ENCODE data around the gene NACC2.

The NACC2 gene

DNA sequence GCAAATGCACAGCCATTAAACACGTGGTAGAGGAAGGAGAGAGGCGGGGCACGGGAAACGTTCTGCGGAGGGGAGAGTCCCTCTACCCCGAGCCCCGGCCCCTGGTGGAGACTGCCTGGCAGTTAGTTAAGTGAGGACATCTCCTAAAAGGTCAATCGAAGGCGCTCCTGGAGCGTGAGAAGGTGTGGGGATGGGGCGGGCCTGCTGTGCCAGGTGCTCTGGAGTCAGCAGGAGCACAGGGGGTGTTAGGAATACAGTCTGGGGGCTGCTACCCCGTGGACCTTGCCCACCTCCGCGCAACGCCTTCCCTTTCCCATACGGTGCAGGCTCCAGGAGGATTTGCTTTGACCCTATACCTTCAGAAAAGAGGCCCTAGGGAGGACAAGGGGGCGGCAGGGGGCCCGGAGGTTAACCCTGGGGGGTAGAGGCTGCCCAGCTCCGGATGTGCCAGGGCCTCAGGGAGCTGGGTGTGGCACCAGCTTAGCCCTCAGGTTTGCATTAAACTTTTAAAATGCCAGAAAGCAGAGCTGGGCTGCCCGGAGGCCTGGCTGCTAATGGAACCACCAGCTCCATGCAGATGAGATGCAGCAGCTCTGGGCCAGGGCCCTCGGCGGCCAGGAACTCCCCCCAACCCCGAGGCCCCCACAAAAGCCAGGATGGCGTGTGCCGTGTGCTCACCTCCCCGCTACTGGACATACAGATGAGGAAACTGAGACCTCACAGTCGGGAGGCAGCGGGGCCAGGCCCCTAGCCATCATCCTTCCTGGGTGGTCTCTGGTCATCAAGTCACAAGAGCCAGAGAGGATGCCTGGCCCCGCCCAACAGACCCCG, 39.2 kb downstream of the NACC2 start:
- no peak for DNase-seq (ENCODE audit: extremely low read depth, low read depth)
- TF ChIP-seq, protein P1, sequence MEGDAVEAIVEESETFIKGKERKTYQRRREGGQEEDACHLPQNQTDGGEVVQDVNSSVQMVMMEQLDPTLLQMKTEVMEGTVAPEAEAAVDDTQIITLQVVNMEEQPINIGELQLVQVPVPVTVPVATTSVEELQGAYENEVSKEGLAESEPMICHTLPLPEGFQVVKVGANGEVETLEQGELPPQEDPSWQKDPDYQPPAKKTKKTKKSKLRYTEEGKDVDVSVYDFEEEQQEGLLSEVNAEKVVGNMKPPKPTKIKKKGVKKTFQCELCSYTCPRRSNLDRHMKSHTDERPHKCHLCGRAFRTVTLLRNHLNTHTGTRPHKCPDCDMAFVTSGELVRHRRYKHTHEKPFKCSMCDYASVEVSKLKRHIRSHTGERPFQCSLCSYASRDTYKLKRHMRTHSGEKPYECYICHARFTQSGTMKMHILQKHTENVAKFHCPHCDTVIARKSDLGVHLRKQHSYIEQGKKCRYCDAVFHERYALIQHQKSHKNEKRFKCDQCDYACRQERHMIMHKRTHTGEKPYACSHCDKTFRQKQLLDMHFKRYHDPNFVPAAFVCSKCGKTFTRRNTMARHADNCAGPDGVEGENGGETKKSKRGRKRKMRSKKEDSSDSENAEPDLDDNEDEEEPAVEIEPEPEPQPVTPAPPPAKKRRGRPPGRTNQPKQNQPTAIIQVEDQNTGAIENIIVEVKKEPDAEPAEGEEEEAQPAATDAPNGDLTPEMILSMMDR (IDR thresholded peaks at IDR 0.05; ENCODE audit: low read depth, low read length, missing control alignments) = no peak
- no peak overlapping the region for H3K4me3 ChIP-seq (replicated peaks; ENCODE audit: low read depth, low read length)

DNA sequence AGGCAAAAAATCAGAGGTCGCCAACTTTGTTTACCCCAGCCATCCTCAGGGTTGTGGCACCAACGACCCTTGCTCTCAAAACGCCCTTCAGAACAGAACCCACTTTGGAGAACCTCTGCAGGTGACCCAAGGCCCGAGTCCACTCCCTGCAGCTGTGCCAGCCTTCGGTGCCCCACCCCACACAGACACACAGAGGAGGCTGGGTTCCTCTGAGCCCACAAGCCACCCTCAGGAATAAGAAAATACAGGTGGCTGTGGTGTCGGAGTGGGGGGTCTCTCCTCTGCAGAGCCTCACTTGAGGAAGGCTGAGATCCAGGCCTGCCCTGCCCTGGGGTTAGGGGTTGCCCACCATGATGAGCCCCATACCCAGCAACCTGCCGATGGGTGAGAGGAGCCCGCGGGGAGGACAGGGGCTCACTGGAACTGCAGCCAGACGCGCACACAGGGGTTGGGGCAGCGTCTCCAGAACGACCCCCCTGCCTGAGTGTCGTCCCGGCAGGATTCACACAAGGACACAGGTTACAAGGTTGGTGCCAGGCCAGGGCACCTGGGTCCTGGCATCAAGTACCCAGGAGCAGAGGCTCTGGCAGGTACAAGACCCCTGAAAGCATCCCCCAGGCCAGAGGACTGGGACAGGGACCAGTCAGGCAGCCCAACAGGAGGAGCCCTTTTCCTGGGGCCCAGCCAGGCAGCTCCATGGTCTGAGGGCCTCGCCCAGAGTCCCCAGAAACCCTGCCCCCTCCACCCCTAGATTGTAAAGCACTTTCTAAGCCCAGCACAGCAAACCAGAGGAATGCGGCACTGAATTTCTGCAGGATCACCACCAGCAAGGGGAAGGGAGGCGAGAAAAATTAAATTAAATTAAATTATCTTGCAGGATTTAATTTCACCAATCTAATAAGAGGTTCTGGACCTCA, 40.0 kb downstream of the NACC2 start:
- TF ChIP-seq, protein P1 (IDR thresholded peaks at IDR 0.05; ENCODE audit: low read depth, low read length, missing control alignments) = no peak
- H3K4me3 ChIP-seq (replicated peaks; ENCODE audit: low read depth, low read length) = no peak overlapping the region
- no peak for DNase-seq (ENCODE audit: extremely low read depth, low read depth)

- TF ChIP-seq, protein P1 (IDR thresholded peaks at IDR 0.05; ENCODE audit: low read depth, low read length, missing control alignments) = no peak
- H3K4me3 ChIP-seq (replicated peaks; ENCODE audit: low read depth, low read length) = no peak overlapping the region
- DNase-seq (ENCODE audit: extremely low read depth, low read depth) = no peak
Measured at GRCh38 chr9:136054146-136054545, 40.9 kb downstream of the NACC2 start.

DNA sequence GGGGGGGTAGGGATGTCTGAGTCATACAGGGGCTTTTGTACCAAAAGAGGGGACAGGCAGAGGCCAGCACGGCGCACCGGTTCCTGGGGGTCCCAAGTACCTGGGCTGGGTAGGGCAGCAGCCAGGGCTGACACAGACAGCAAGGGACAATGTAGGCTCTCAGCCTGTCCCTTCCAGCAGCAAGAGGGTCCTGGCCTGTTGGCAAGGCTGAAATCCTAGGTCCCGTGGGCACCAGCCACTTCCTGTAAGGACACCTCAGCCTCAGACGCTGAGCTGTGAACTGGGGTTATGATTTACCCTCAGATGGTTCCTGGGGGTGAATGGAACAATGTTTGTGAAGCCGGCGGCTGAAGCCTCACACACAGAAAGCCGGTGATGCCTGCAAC, 41.3 kb downstream of the NACC2 start:
- H3K4me3 ChIP-seq (replicated peaks; ENCODE audit: low read depth, low read length) = no peak overlapping the region
- DNase-seq (ENCODE audit: extremely low read depth, low read depth) = no peak
- TF ChIP-seq, protein P1 (IDR thresholded peaks at IDR 0.05; ENCODE audit: low read depth, low read length, missing control alignments) = no peak

DNA sequence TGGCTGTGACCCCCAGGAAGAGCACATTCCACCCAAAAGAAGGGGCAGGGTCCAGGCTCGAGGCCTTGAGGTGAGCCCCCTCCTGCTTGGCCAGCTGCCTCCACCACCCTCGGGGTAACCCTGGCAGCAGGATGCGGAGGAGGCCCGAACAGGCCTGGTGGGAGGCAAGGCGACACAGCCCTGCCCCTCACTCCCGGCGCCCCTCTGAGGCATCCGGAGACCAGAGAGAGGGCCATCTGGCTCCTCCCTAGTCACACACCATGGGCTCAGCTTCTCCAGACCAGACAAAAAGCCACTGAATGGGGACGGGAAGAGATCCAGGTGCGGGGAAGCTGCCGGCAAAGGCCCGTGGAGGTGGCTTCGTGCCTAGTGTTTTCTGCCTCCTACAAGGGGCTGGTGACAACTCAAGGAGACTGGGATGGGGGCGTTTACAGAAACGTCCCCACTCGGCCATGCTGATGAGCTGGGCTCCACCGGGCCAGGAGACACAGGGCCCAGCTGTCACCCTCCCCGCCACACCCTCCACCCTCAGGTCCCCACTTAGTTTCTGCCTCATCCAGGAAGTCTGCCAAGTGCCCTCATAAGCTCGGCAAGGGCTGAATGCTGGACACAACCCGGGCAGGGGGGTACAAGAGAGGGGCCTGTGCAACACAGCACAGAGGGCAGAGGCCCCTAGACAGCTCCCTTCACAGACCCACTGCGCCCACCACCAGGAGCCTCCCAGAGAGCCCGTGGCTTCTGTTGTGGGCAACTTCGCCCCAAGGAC, 41.9 kb downstream of the NACC2 start:
- no peak overlapping the region for H3K4me3 ChIP-seq (replicated peaks; ENCODE audit: low read depth, low read length)
- TF ChIP-seq, protein P1 (IDR thresholded peaks at IDR 0.05; ENCODE audit: low read depth, low read length, missing control alignments) = no peak
- no peak for DNase-seq (ENCODE audit: extremely low read depth, low read depth)

DNA sequence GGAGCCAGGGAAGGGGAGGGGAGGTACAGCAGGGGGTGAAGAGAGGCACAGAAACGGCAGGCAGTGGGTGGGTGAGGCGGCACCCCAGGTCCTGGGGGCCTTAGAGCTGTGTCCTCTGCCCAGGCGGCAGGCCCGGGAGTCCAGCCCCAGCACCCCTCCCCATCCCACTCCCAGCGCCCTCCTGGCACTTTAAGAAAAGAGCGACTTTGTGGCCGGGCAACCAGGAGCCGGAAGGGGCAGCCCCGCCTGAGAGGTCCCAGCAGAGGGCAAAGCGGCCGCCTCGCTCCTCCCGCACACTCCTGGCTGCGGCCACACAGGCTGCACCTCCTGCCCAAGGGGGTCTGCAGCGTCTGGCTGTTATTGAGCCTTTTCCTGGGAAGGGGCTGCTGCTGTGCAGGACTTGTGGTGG, 42.6 kb downstream of the NACC2 start:
- H3K4me3 ChIP-seq (replicated peaks; ENCODE audit: low read depth, low read length) = no peak overlapping the region; the same call in 1 of the 2 replicates
- DNase-seq (ENCODE audit: extremely low read depth, low read depth) = no peak
- TF ChIP-seq, protein P1 (IDR thresholded peaks at IDR 0.05; ENCODE audit: low read depth, low read length, missing control alignments) = no peak
